Measurements from ENCODE around the gene MAP3K4.

- TF ChIP-seq, protein P1, sequence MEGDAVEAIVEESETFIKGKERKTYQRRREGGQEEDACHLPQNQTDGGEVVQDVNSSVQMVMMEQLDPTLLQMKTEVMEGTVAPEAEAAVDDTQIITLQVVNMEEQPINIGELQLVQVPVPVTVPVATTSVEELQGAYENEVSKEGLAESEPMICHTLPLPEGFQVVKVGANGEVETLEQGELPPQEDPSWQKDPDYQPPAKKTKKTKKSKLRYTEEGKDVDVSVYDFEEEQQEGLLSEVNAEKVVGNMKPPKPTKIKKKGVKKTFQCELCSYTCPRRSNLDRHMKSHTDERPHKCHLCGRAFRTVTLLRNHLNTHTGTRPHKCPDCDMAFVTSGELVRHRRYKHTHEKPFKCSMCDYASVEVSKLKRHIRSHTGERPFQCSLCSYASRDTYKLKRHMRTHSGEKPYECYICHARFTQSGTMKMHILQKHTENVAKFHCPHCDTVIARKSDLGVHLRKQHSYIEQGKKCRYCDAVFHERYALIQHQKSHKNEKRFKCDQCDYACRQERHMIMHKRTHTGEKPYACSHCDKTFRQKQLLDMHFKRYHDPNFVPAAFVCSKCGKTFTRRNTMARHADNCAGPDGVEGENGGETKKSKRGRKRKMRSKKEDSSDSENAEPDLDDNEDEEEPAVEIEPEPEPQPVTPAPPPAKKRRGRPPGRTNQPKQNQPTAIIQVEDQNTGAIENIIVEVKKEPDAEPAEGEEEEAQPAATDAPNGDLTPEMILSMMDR (conservative IDR thresholded peaks at IDR 0.05; ENCODE audit: low read length) = no peak
- TF ChIP-seq EZH2phosphoT487 (IDR thresholded peaks at IDR 0.05; ENCODE audit: borderline replicate concordance, low read depth, low read length) = no peak
These were observed 63.3 kb downstream of the MAP3K4 start for GRCh38 chr6:161054876-161055275.
